ENCODE data around the gene KIF16B.

KIF16B gene

GRCh38 chr20:16258766-16259165 lies 314.5 kb downstream of the KIF16B start:
- Histone ChIP-seq H3K9me3 (ENCODE audit: insufficient read depth, low read length, severe bottlenecking) (peaks cover 3% of the 10 kb centered on the region), H4K20me1 (ENCODE audit: insufficient read depth, low read length) (no peaks in the 10 kb centered on the region), H3K4me2 (ENCODE audit: insufficient read depth, low read length) (no peak overlapping the region), H2AFZ (ENCODE audit: low read depth, low read length) (no peak overlapping the region), H3K27ac (ENCODE audit: low read length) (no peak overlapping the region), H3K9ac (ENCODE audit: low read depth, low read length) (no peak overlapping the region), H3K27me3 (ENCODE audit: insufficient read depth, low read length, poor library complexity) (no peaks in the 10 kb centered on the region), H3K4me3 (ENCODE audit: low read depth in 1 of 2, low read length in 2 of 2) (no peak overlapping the region), H3K36me3 (ENCODE audit: insufficient read depth, low read length) (no peaks in the 10 kb centered on the region), H3K79me2 (ENCODE audit: insufficient read depth, low read length) (no peaks in the 10 kb centered on the region), H3K4me1 (ENCODE audit: insufficient read depth, low read length) (no peaks in the 10 kb centered on the region)
- DNase-seq, result no peak
- TF ChIP-seq EZH2 (IDR thresholded peaks at IDR 0.05; ENCODE audit: borderline replicate concordance, low read depth, low read length, severe bottlenecking), result no peak
- TF ChIP-seq, protein P1, sequence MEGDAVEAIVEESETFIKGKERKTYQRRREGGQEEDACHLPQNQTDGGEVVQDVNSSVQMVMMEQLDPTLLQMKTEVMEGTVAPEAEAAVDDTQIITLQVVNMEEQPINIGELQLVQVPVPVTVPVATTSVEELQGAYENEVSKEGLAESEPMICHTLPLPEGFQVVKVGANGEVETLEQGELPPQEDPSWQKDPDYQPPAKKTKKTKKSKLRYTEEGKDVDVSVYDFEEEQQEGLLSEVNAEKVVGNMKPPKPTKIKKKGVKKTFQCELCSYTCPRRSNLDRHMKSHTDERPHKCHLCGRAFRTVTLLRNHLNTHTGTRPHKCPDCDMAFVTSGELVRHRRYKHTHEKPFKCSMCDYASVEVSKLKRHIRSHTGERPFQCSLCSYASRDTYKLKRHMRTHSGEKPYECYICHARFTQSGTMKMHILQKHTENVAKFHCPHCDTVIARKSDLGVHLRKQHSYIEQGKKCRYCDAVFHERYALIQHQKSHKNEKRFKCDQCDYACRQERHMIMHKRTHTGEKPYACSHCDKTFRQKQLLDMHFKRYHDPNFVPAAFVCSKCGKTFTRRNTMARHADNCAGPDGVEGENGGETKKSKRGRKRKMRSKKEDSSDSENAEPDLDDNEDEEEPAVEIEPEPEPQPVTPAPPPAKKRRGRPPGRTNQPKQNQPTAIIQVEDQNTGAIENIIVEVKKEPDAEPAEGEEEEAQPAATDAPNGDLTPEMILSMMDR (IDR thresholded peaks at IDR 0.05; ENCODE audit: borderline replicate concordance, extremely low read depth, low read length, poor library complexity, severe bottlenecking), result no peak
- ATAC-seq (ENCODE audit: insufficient read depth, low read depth), result no peak

DNA sequence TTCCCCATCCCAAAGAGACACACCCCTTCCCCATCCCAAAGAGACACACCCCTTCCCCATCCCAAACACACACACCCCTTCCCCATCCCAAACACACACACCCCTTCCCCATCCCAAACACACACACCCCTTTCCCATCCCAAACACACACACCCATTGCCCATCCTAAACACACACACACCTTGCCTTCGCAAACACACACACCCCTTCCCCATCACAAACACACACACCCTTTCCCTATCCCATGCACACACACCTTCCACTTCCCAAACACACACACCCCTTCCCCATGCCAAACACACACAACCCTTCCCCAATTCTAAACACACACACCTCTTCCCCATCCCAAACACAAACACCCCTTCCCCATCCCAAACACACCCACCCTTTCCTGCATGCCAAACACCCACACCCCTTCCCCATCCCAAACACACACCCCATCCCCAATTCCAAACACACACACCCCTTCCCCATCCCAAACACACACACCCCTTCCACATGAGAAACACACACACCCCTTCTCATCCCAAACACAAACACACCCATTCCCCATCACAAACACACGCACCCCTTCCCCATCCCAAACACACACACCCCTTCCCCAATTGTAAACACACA lies 315.3 kb downstream of the KIF16B start:
- no peak for DNase-seq
- no peak for ATAC-seq (ENCODE audit: insufficient read depth, low read depth)
- H3K27me3 ChIP-seq (ENCODE audit: insufficient read depth, low read length, poor library complexity), result no peaks in the 10 kb centered on the region
- H3K9me3 ChIP-seq (ENCODE audit: insufficient read depth, low read length, severe bottlenecking), result peaks cover 3% of the 10 kb centered on the region
- no peaks in the 10 kb centered on the region for H3K36me3 ChIP-seq (ENCODE audit: insufficient read depth, low read length)
- no peak overlapping the region for H3K27ac ChIP-seq (ENCODE audit: low read length)
- H4K20me1 ChIP-seq (ENCODE audit: insufficient read depth, low read length), result no peaks in the 10 kb centered on the region
- no peak overlapping the region for H2AFZ ChIP-seq (ENCODE audit: low read depth, low read length)
- no peaks in the 10 kb centered on the region for H3K79me2 ChIP-seq (ENCODE audit: insufficient read depth, low read length)
- TF ChIP-seq, protein P1 (IDR thresholded peaks at IDR 0.05; ENCODE audit: borderline replicate concordance, extremely low read depth, low read length, poor library complexity, severe bottlenecking), result no peak
- no peak for TF ChIP-seq EZH2 (IDR thresholded peaks at IDR 0.05; ENCODE audit: borderline replicate concordance, low read depth, low read length, severe bottlenecking)
- H3K4me3 ChIP-seq (ENCODE audit: low read depth in 1 of 2, low read length in 2 of 2), result no peak overlapping the region
- H3K4me2 ChIP-seq (ENCODE audit: insufficient read depth, low read length), result no peak overlapping the region
- no peak overlapping the region for H3K9ac ChIP-seq (ENCODE audit: low read depth, low read length)
- H3K4me1 ChIP-seq (ENCODE audit: insufficient read depth, low read length), result no peaks in the 10 kb centered on the region

DNA sequence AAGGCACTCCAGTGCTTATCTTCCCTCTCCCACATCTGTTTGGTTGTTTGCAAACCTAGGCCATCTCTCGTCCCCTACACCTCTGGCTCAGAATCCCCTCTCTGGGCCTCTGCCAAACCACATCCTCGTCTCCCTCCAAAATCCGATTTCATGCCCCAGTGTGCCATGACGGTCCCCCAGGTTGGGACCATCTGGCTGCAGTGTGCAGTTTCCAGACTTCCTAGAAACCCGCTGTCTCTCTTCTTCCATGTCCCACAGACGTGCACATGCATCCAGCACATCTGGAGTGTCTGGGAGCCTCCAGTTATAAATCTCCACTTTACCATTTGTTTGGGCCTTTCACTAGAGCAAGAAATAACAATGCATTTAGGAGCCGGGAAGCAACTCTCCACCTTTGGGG lies 316.2 kb downstream of the KIF16B start:
- Histone ChIP-seq H3K9ac (ENCODE audit: low read depth, low read length) (no peak overlapping the region), H3K79me2 (ENCODE audit: insufficient read depth, low read length) (no peaks in the 10 kb centered on the region), H3K27me3 (ENCODE audit: insufficient read depth, low read length, poor library complexity) (no peaks in the 10 kb centered on the region), H3K27ac (ENCODE audit: low read length) (no peak overlapping the region), H3K36me3 (ENCODE audit: insufficient read depth, low read length) (no peaks in the 10 kb centered on the region), H3K4me1 (ENCODE audit: insufficient read depth, low read length) (no peaks in the 10 kb centered on the region), H2AFZ (ENCODE audit: low read depth, low read length) (no peak overlapping the region), H3K9me3 (ENCODE audit: insufficient read depth, low read length, severe bottlenecking) (peaks cover 3% of the 10 kb centered on the region), H4K20me1 (ENCODE audit: insufficient read depth, low read length) (no peaks in the 10 kb centered on the region), H3K4me3 (ENCODE audit: low read depth in 1 of 2, low read length in 2 of 2) (no peak overlapping the region), H3K4me2 (ENCODE audit: insufficient read depth, low read length) (no peak overlapping the region)
- no peak for TF ChIP-seq EZH2 (IDR thresholded peaks at IDR 0.05; ENCODE audit: borderline replicate concordance, low read depth, low read length, severe bottlenecking)
- TF ChIP-seq, protein P1 (IDR thresholded peaks at IDR 0.05; ENCODE audit: borderline replicate concordance, extremely low read depth, low read length, poor library complexity, severe bottlenecking), result no peak
- ATAC-seq (ENCODE audit: insufficient read depth, low read depth) (no peak), DNase-seq (no peak)

Measured in DND-41 (cell line).